H1 (cell line): ENCODE measurements around the gene BPHL. TPM values are rescaled to one million over a fixed set of nuclear protein-coding genes. Genes with fewer than 3 reads are reported as not detected.
"Not testable (repeated sequence)": the region's sequence is repeated elsewhere in the genome, so short reads cannot be mapped to it uniquely, and the experiment has no call there.

Source experiments
- CTCF ChIA-PET: fragments of 300-600 bp; sonication (Branson Sonifier 250); formaldehyde crosslinking; loops from one replicate; lab custom pipeline; 2021; ENCODE audit not compliant: partially characterized antibody; lab: Charles Lee
- POLR2A ChIA-PET: fragments of 300-600 bp; sonication (Branson Sonifier 250); formaldehyde crosslinking; loops from one replicate; lab custom pipeline; 2021; ENCODE audit warnings: inconsistent platforms; ENCODE audit not compliant: partially characterized antibody; lab: Charles Lee
- DNase-seq, 2 experiments: peaks; one replicate each; pipeline versions ENCODE4 v3.0.0 to v3.0.0-alpha.2; 2010 to 2022; ENCODE audit warnings: low spot score in 2 of 2, low read depth in 1 of 2, mixed read lengths in 1 of 2
- FAIRE-seq: peaks from 2 replicates; lab custom pipeline; 2011; peaks lifted over from hg19 to GRCh38; lab: Jason Lieb, UNC
- H2AFZ ChIP-seq: 2 replicates; pipeline ENCODE4 v1.8.1; 2012; ENCODE audit warnings: low read length, inconsistent platforms
- H2AK5ac ChIP-seq: 2 replicates; pipeline ENCODE4 v1.6.1; 2013; ENCODE audit warnings: low read depth, low read length
- H2BK120ac ChIP-seq: replicated peaks from 2 replicates; pipeline ENCODE3; 2013; ENCODE audit warnings: low read depth, low read length, inconsistent platforms
- H2BK12ac ChIP-seq: 2 replicates; pipeline ENCODE4 v1.6.1; 2013; ENCODE audit warnings: low read depth, low read length
- H2BK15ac ChIP-seq: 2 replicates; pipeline ENCODE4 v1.6.1; 2013; ENCODE audit warnings: low read length
- H2BK20ac ChIP-seq: 2 replicates; pipeline ENCODE4 v1.6.1; 2013; ENCODE audit warnings: low read length
- H2BK5ac ChIP-seq: 2 replicates; pipeline ENCODE4 v1.6.1; 2013; ENCODE audit warnings: low read depth, low read length
- H3K14ac ChIP-seq: 2 replicates; pipeline ENCODE4 v1.6.1; 2013; ENCODE audit warnings: inconsistent platforms; ENCODE audit not compliant: insufficient read length
- H3K18ac ChIP-seq: 2 replicates; pipeline ENCODE4 v1.6.1; 2013; ENCODE audit warnings: low read length; ENCODE audit errors: extremely low read depth
- H3K23ac ChIP-seq: 2 replicates; pipeline ENCODE4 v1.6.1; 2013; ENCODE audit warnings: inconsistent platforms; ENCODE audit not compliant: insufficient read length
- H3K23me2 ChIP-seq: 2 replicates; pipeline ENCODE4 v1.6.1; 2013; ENCODE audit warnings: low read depth, low read length
- H3K27ac ChIP-seq: 2 replicates; pipeline ENCODE4 v1.6.1; 2011; ENCODE audit warnings: low read depth, low read length, inconsistent platforms
- H3K27me3 ChIP-seq, 4 experiments: replicated peaks in 1 of 4; 1 replicate in 1 of 4; 2 replicates in 3 of 4; pipeline versions ENCODE4 v1.6.1 to v1.8.1; 2011 to 2013; ENCODE audit warnings: low read length in 3 of 4, mild to moderate bottlenecking in 3 of 4, inconsistent platforms in 2 of 4, mixed read lengths in 2 of 4, moderate library complexity in 1 of 4; ENCODE audit not compliant: control insufficient read depth in 3 of 4, insufficient read depth in 3 of 4; ENCODE audit errors: extremely low read depth in 1 of 4
- H3K36me3 ChIP-seq, 4 experiments: 2 replicates each; pipeline versions ENCODE4 v1.6.1 to v1.8.1; 2011 to 2013; ENCODE audit warnings: mild to moderate bottlenecking in 4 of 4, low read length in 3 of 4, moderate library complexity in 2 of 4, control low read depth in 1 of 4, inconsistent platforms in 1 of 4; ENCODE audit not compliant: insufficient read depth in 4 of 4, control insufficient read depth in 2 of 4
- H3K4ac ChIP-seq: replicated peaks from 2 replicates; pipeline ENCODE3; 2013; ENCODE audit warnings: low read length, low read depth, mixed read lengths, inconsistent platforms; ENCODE audit not compliant: insufficient read length
- H3K4me1 ChIP-seq, 4 experiments: replicated peaks in 1 of 4; 1 replicate in 1 of 4; 2 replicates in 3 of 4; pipeline versions ENCODE4 v1.6.1 to v1.8.1; 2011 to 2013; ENCODE audit warnings: low read length in 3 of 4, inconsistent platforms in 2 of 4, mixed read lengths in 1 of 4; ENCODE audit not compliant: insufficient read depth in 4 of 4, control insufficient read depth in 3 of 4
- H3K4me2 ChIP-seq, 2 experiments: 2 replicates each; pipeline versions ENCODE4 v1.6.1 to v1.8.1; 2011 to 2013; ENCODE audit warnings: low read depth in 2 of 2, low read length in 2 of 2, control low read depth in 1 of 2, inconsistent platforms in 1 of 2, mild to moderate bottlenecking in 1 of 2; ENCODE audit not compliant: insufficient read depth in 1 of 2
- H3K4me3 ChIP-seq, 4 experiments: fragments of 200-600, 300-600 bp in 1 of 4; sonication (generic), shearing (Covaris generic), sonication (Bioruptor Twin) in 1 of 4; 2 replicates each; pipeline versions ENCODE4 v1.5.1 to v1.8.1; 2011 to 2016; ENCODE audit warnings: low read length in 4 of 4, low read depth in 3 of 4, control low read depth in 2 of 4, inconsistent platforms in 2 of 4, mild to moderate bottlenecking in 2 of 4, mixed read lengths in 1 of 4, moderate library complexity in 1 of 4; ENCODE audit not compliant: insufficient read depth in 2 of 4; ENCODE audit errors: extremely low read depth in 1 of 4
- H3K56ac ChIP-seq: replicated peaks from 2 replicates; pipeline ENCODE3; 2013; ENCODE audit warnings: low read depth, mild to moderate bottlenecking, mixed read lengths, low read length, inconsistent platforms; ENCODE audit not compliant: insufficient read length
- H3K79me1 ChIP-seq: 2 replicates; pipeline ENCODE4 v1.6.1; 2013; ENCODE audit warnings: low read depth, low read length, control low read depth
- H3K79me2 ChIP-seq, 2 experiments: 2 replicates each; pipeline versions ENCODE4 v1.6.1 to v1.8.1; 2012 to 2013; ENCODE audit warnings: low read length in 2 of 2, mild to moderate bottlenecking in 2 of 2, inconsistent platforms in 1 of 2; ENCODE audit not compliant: insufficient read depth in 2 of 2, control insufficient read depth in 1 of 2
- H3K9ac ChIP-seq, 4 experiments: replicated peaks in 1 of 4; 1 replicate in 1 of 4; 2 replicates in 3 of 4; pipeline versions ENCODE4 v1.6.1 to v1.8.1; 2011 to 2013; ENCODE audit warnings: low read depth in 3 of 4, low read length in 3 of 4, control low read depth in 2 of 4, mild to moderate bottlenecking in 2 of 4, moderate library complexity in 2 of 4, inconsistent platforms in 1 of 4; ENCODE audit errors: extremely low read depth in 1 of 4
- H3K9me3 ChIP-seq, 2 experiments: 2 replicates each; pipeline versions ENCODE4 v1.6.1 to v1.8.1; 2012 to 2013; ENCODE audit warnings: mild to moderate bottlenecking in 2 of 2, moderate library complexity in 2 of 2, control low read depth in 1 of 2, inconsistent platforms in 1 of 2, low read depth in 1 of 2, low read length in 1 of 2, mixed read lengths in 1 of 2; ENCODE audit not compliant: insufficient read depth in 2 of 2
- H4K20me1 ChIP-seq, 2 experiments: replicated peaks in 1 of 2; 2 replicates each; pipeline versions ENCODE3 to v1.8.1; 2011 to 2013; ENCODE audit warnings: inconsistent platforms in 2 of 2, low read length in 2 of 2, mild to moderate bottlenecking in 1 of 2; ENCODE audit not compliant: insufficient read depth in 2 of 2, control insufficient read depth in 1 of 2
- H4K5ac ChIP-seq: 2 replicates; pipeline ENCODE4 v1.6.1; 2013; ENCODE audit warnings: low read length, low read depth, mixed read lengths, inconsistent platforms; ENCODE audit not compliant: insufficient read length
- H4K8ac ChIP-seq: 2 replicates; pipeline ENCODE4 v1.8.0; 2013; ENCODE audit warnings: mild to moderate bottlenecking, moderate library complexity, low read length, inconsistent platforms; ENCODE audit not compliant: insufficient read depth; ENCODE audit errors: extremely low read depth
- H4K91ac ChIP-seq: replicated peaks from 2 replicates; pipeline ENCODE3; 2013; ENCODE audit warnings: low read length, mixed read lengths, inconsistent platforms; ENCODE audit not compliant: insufficient read length
- WGBS, 2 experiments: shearing (Covaris generic) in 1 of 2; methylation state at CpG; one replicate each; pipeline versions ENCODE4 v1.1.6 to v1.1.7; 2013 to 2015; ENCODE audit warnings: low lambda C conversion rate in 2 of 2, mixed read lengths in 2 of 2, inconsistent platforms in 1 of 2, low coverage in 1 of 2, missing lambda C conversion rate in 1 of 2; ENCODE audit not compliant: insufficient replicate concordance in 2 of 2, insufficient coverage in 1 of 2, insufficient read length in 1 of 2; ENCODE audit errors: extremely low coverage in 1 of 2, missing lambda C conversion rate in 1 of 2; 5-methylcytosine and 5-hydroxymethylcytosine counted together
- polyA plus RNA-seq, 7 experiments: library from polyadenylated mRNA; depleted of rRNA in 3 of 7; stranded (reverse) in 5 of 7; unstranded in 2 of 7; fragments of >200 nt in 5 of 7; fragments of 200-250 nt in 2 of 7; gene quantifications; 1 replicate in 5 of 7; 2 replicates in 1 of 7; 4 replicates in 1 of 7; pipeline versions ENCODE4 v1.2.1 to v1.2.3, GENCODE V29; 2011 to 2013; ENCODE audit warnings: missing spikeins in 2 of 7, mixed read lengths in 2 of 7
- total RNA-seq: library from RNA; stranded (reverse); fragmentation: NEBNext Ultra II Directional; extraction: Animal tissue kit (Norgen Biotek cat#: 25700); gene quantifications from 2 replicates; pipeline ENCODE4 v1.2.1, GENCODE V29; 2021

BPHL gene
- total and polyA plus RNA-seq, 2 of the 8 experiments (the other 6 are each of a cell fraction or from before 2014, with no cell fraction given) = 24.4 to 36.4 TPM

GRCh38 chr6:3189192-3189591 is 70.7 kb downstream of the BPHL start:
- H3K27ac ChIP-seq, H4K91ac ChIP-seq, H3K4me1 ChIP-seq, H2AK5ac ChIP-seq, H4K20me1 ChIP-seq, H3K9ac ChIP-seq, H3K9me3 ChIP-seq, H3K4me2 ChIP-seq, H2BK5ac ChIP-seq, H3K56ac ChIP-seq, H2BK15ac ChIP-seq, H3K79me2 ChIP-seq, H3K14ac ChIP-seq, H3K23ac ChIP-seq, H4K5ac ChIP-seq, H3K4ac ChIP-seq, H3K23me2 ChIP-seq, FAIRE-seq, H3K79me1 ChIP-seq, H3K27me3 ChIP-seq, H3K4me3 ChIP-seq, H3K36me3 ChIP-seq, H2BK120ac ChIP-seq, H4K8ac ChIP-seq, H2BK12ac ChIP-seq, H2AFZ ChIP-seq, H2BK20ac ChIP-seq, DNase-seq, H3K18ac ChIP-seq: not testable (repeated sequence)
- CTCF ChIA-PET = interaction anchor here (1.4 to 2.7 kb wide), 3 partner anchors 11 to 27 kb away, joined by 4 to 5 read pairs (median 4); no protein-coding TSS in a partner anchor
- 93% methylated on average over 10 of the region's 10 CpGs; no CpG with 5 or more reads in 1 of the 2 experiments for WGBS, 2 experiments
- POLR2A ChIA-PET = interaction anchor here (2.4 to 3.5 kb wide), 2 partner anchors 23 to 40 kb away, joined by 5 to 18 read pairs; no protein-coding TSS in a partner anchor
